Stimulated activated naive B cell treated with anti-CD40 and anti-IgM and Interleukin-4, amounts not matched to agents 10 μg/mL and 1 μg/mL and 100 μg/mL, for 72 hours (primary cell): ENCODE data around the gene NGFR.
"Not testable (repeated sequence)": the region's sequence is repeated elsewhere in the genome, so short reads cannot be mapped to it uniquely, and the experiment has no call there.

Experiments
- ATAC-seq, 2 donors: fragments of 150-1000 bp; cut with Tn5 transposase; replicated peaks; 2 replicates each; pipeline ENCODE4 v1.10.0; 2021; ENCODE audit warnings: moderate library complexity in 1 of 2
- DNase-seq: peaks from one replicate; pipeline ENCODE4 v3.0.0; 2021
- H3K27ac Mint-ChIP-seq: one replicate; pipeline ENCODE4 v1.8.0; 2022; ENCODE audit warnings: mild to moderate bottlenecking, mixed read lengths
- H3K27me3 Mint-ChIP-seq, 2 donors: one replicate each; pipeline ENCODE4 v1.8.0; 2022; ENCODE audit warnings: mixed read lengths in 2 of 2
- H3K36me3 Mint-ChIP-seq, 2 donors: one replicate each; pipeline ENCODE4 v1.8.0; 2022; ENCODE audit warnings: mixed read lengths in 2 of 2, mild to moderate bottlenecking in 1 of 2
- H3K4me1 Mint-ChIP-seq, 2 donors: one replicate each; pipeline ENCODE4 v1.8.0; 2022; ENCODE audit warnings: mixed read lengths in 2 of 2, mild to moderate bottlenecking in 1 of 2
- H3K4me3 Mint-ChIP-seq, 2 donors: one replicate each; pipeline ENCODE4 v1.8.0; 2022; ENCODE audit warnings: mild to moderate bottlenecking in 2 of 2, mixed read lengths in 2 of 2, moderate library complexity in 1 of 2
- H3K9me3 Mint-ChIP-seq, 2 donors: one replicate each; pipeline ENCODE4 v1.8.0; 2022; ENCODE audit warnings: mixed read lengths in 2 of 2, mild to moderate bottlenecking in 1 of 2

The NGFR gene

GRCh38 chr17:49496867-49497147, 1.7 kb downstream of the NGFR start:
- DNase-seq = no peak
- peaks cover 27 to 32% of the 10 kb centered on the region in 2 donors for H3K4me1 Mint-ChIP-seq
- ATAC-seq = no peak
- no peaks in the 10 kb centered on the region for H3K36me3 Mint-ChIP-seq
- no peak overlapping the region for H3K27ac Mint-ChIP-seq
- H3K4me3 Mint-ChIP-seq = peak overlapping the region; percentile 79 to 83
- H3K9me3 Mint-ChIP-seq = no peaks in the 10 kb centered on the region
- H3K27me3 Mint-ChIP-seq = peaks cover 42 to 61% of the 10 kb centered on the region in 2 donors

- no peak for DNase-seq
- peaks cover 45 to 63% of the 10 kb centered on the region in 2 donors for H3K27me3 Mint-ChIP-seq
- H3K36me3 Mint-ChIP-seq = no peaks in the 10 kb centered on the region
- H3K9me3 Mint-ChIP-seq = no peaks in the 10 kb centered on the region
- peak overlapping the region; percentile 71 for H3K27ac Mint-ChIP-seq
- H3K4me3 Mint-ChIP-seq = peak overlapping the region; percentile 79 to 83
- no peak for ATAC-seq
- peaks cover 27 to 32% of the 10 kb centered on the region in 2 donors for H3K4me1 Mint-ChIP-seq
These were observed 2.3 kb downstream of the NGFR start for GRCh38 chr17:49497148-49498028.

- ATAC-seq = no peak
- H3K27me3 Mint-ChIP-seq = peaks cover 50 to 70% of the 10 kb centered on the region in 2 donors
- H3K36me3 Mint-ChIP-seq = no peaks in the 10 kb centered on the region
- H3K4me3 Mint-ChIP-seq = peak overlapping the region in 1 of 2 donors; percentile 58
- peak overlapping the region; percentile 28 for H3K27ac Mint-ChIP-seq
- H3K4me1 Mint-ChIP-seq = peaks cover 27 to 32% of the 10 kb centered on the region in 2 donors
- no peak for DNase-seq
- no peaks in the 10 kb centered on the region for H3K9me3 Mint-ChIP-seq
These were observed 3.0 kb downstream of the NGFR start for GRCh38 chr17:49498029-49498615.

- no peak for ATAC-seq
- H3K27me3 Mint-ChIP-seq = peaks cover 78 to 90% of the 10 kb centered on the region in 2 donors
These were observed 6.4 kb downstream of the NGFR start for GRCh38 chr17:49501496-49501895.

GRCh38 chr17:49502254-49502653, 7.2 kb downstream of the NGFR start:
- ATAC-seq (no peak), DNase-seq (no peak)
- Mint-ChIP-seq H3K27me3 (peaks cover 81 to 93% of the 10 kb centered on the region in 2 donors), H3K27ac (no peak overlapping the region), H3K4me3 (no peak overlapping the region), H3K36me3 (no peaks in the 10 kb centered on the region), H3K4me1 (peaks cover 10 to 11% of the 10 kb centered on the region in 2 donors), H3K9me3 (no peaks in the 10 kb centered on the region)

More at GRCh38 chr17:49501496-49501895, 6.4 kb downstream of the NGFR start:
- Mint-ChIP-seq H3K9me3 (no peaks in the 10 kb centered on the region), H3K36me3 (no peaks in the 10 kb centered on the region), H3K4me3 (no peak overlapping the region), H3K4me1 (peaks cover 14 to 19% of the 10 kb centered on the region in 2 donors), H3K27ac (no peak overlapping the region)
- DNase-seq = no peak

GRCh38 chr17:49502680-49503079, 7.6 kb downstream of the NGFR start:
- not testable (repeated sequence) for H3K9me3 Mint-ChIP-seq, DNase-seq, H3K4me3 Mint-ChIP-seq, H3K27ac Mint-ChIP-seq, H3K4me1 Mint-ChIP-seq, H3K36me3 Mint-ChIP-seq, ATAC-seq
- peaks cover 81 to 92% of the 10 kb centered on the region in 2 donors for H3K27me3 Mint-ChIP-seq

- H3K4me1 Mint-ChIP-seq = no peaks in the 10 kb centered on the region
- ATAC-seq (no peak), DNase-seq (no peak)
- H3K27ac Mint-ChIP-seq = no peak overlapping the region
- H3K4me3 Mint-ChIP-seq = no peak overlapping the region
- H3K9me3 Mint-ChIP-seq = no peaks in the 10 kb centered on the region
- no peaks in the 10 kb centered on the region for H3K36me3 Mint-ChIP-seq
- H3K27me3 Mint-ChIP-seq = peaks cover 77 to 93% of the 10 kb centered on the region in 2 donors
These were observed 9.3 kb downstream of the NGFR start for GRCh38 chr17:49504369-49504768.

- ATAC-seq (no peak), DNase-seq (no peak)
- Mint-ChIP-seq H3K27ac (no peak overlapping the region), H3K4me3 (no peak overlapping the region), H3K9me3 (no peaks in the 10 kb centered on the region), H3K36me3 (no peaks in the 10 kb centered on the region), H3K4me1 (no peaks in the 10 kb centered on the region), H3K27me3 (peaks cover 67 to 87% of the 10 kb centered on the region in 2 donors)
These were observed 10.8 kb downstream of the NGFR start for GRCh38 chr17:49505854-49506253.

- Mint-ChIP-seq H3K4me1 (no peaks in the 10 kb centered on the region), H3K27me3 (peaks cover 71 to 88% of the 10 kb centered on the region in 2 donors), H3K9me3 (no peaks in the 10 kb centered on the region), H3K27ac (no peak overlapping the region), H3K36me3 (no peaks in the 10 kb centered on the region), H3K4me3 (no peak overlapping the region)
- ATAC-seq = no peak
- no peak for DNase-seq
These were observed 11.2 kb downstream of the NGFR start for GRCh38 chr17:49506282-49506681.

- Mint-ChIP-seq H3K4me3 (no peak overlapping the region), H3K27ac (no peak overlapping the region), H3K27me3 (peaks cover 58 to 74% of the 10 kb centered on the region in 2 donors), H3K4me1 (no peaks in the 10 kb centered on the region), H3K9me3 (no peaks in the 10 kb centered on the region), H3K36me3 (no peaks in the 10 kb centered on the region)
- DNase-seq (no peak), ATAC-seq (no peak)
These were observed 13.2 kb downstream of the NGFR start for GRCh38 chr17:49508061-49508865.

GRCh38 chr17:49508866-49509587, 13.9 kb downstream of the NGFR start:
- ATAC-seq (no peak), DNase-seq (no peak)
- Mint-ChIP-seq H3K4me1 (no peaks in the 10 kb centered on the region), H3K27me3 (peaks cover 55 to 71% of the 10 kb centered on the region in 2 donors), H3K9me3 (no peaks in the 10 kb centered on the region), H3K36me3 (no peaks in the 10 kb centered on the region), H3K27ac (no peak overlapping the region), H3K4me3 (no peak overlapping the region)

GRCh38 chr17:49509588-49509917, 14.5 kb downstream of the NGFR start:
- Mint-ChIP-seq H3K4me1 (no peaks in the 10 kb centered on the region), H3K36me3 (no peaks in the 10 kb centered on the region), H3K4me3 (no peak overlapping the region), H3K27ac (no peak overlapping the region), H3K27me3 (peaks cover 55 to 71% of the 10 kb centered on the region in 2 donors), H3K9me3 (no peaks in the 10 kb centered on the region)
- ATAC-seq (no peak), DNase-seq (no peak)

GRCh38 chr17:49510059-49510719, 15.1 kb downstream of the NGFR start:
- no peak for DNase-seq
- no peak overlapping the region for H3K4me3 Mint-ChIP-seq
- ATAC-seq = no peak
- peaks cover 53 to 65% of the 10 kb centered on the region in 2 donors for H3K27me3 Mint-ChIP-seq
- no peak overlapping the region for H3K27ac Mint-ChIP-seq
- peaks cover 3% of the 10 kb centered on the region in 2 donors for H3K4me1 Mint-ChIP-seq
- H3K36me3 Mint-ChIP-seq = no peaks in the 10 kb centered on the region
- H3K9me3 Mint-ChIP-seq = no peaks in the 10 kb centered on the region

GRCh38 chr17:49510720-49511110, 15.6 kb downstream of the NGFR start:
- no peaks in the 10 kb centered on the region for H3K9me3 Mint-ChIP-seq
- no peak overlapping the region for H3K4me3 Mint-ChIP-seq
- no peak for ATAC-seq
- DNase-seq = no peak
- peaks cover 52 to 60% of the 10 kb centered on the region in 2 donors for H3K27me3 Mint-ChIP-seq
- no peaks in the 10 kb centered on the region for H3K36me3 Mint-ChIP-seq
- peaks cover 8% of the 10 kb centered on the region in 2 donors for H3K4me1 Mint-ChIP-seq
- H3K27ac Mint-ChIP-seq = no peak overlapping the region
